ENCODE measurements around the gene FAM78B. TPM values are rescaled to one million over a fixed set of nuclear protein-coding genes. Genes with fewer than 3 reads are reported as not detected.

The FAM78B gene, protein sequence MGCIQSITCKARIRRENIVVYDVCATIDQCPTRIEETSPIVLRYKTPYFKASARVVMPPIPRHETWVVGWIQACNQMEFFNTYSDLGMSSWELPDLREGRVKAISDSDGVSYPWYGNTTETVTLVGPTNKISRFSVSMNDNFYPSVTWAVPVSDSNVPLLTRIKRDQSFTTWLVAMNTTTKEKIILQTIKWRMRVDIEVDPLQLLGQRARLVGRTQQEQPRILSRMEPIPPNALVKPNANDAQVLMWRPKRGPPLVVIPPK
- total RNA-seq = 0.81 and 1.5 TPM in 2 replicates

DNA sequence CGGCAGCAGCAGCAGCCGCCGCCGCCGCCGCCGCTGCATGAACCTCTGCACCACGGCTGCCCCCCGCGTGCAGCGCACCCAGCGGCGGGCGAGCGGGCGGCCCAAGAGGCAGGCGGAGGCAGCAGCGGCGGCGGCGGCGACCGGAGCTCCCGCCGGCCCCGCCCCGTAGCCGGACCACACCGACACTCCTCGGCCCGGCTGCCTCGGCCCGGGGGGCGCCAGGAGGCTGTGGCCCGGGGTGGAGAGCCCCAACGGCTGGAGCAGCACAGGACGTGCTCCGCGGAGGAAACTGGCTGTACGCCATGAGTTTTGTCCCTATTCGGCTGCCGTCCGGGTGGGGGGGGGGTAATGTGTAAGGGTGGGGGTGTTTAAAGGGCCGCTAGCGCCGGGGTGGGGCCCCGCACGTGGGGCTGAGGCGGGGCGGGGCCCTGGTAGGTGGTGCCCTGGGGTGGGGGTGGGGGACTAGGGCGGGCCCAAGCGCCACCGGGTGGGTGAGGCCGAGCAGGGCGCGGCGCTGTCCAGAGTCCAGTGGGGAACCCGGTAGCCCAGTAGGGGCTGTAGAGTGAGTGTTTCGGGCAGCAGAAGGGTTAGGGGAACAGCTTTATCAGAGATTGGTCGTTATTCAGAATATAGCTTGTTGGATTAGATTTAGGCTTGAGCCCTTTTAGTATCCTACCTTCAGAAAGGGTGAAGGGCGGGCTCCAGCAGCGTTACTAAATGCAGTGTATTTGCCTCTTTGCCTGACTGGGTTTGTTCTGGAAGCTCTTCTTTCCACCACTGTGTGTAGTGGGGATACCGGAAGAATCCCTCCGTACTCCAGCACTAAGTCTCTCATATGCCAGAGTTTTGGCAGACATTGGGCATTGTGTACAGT, at the start of gene FAM78B:
FAM78B (minus strand) TSS at position 304 of the 874 bp plus-strand sequence. CDS start 753 bp downstream, outside the sequence.

Data from cardiac ventricle fibroblast (primary cell).